OCI-LY1 (cell line): ENCODE results near the gene FAM83C.

ENCODE experiments used
- EZH2 ChIP-seq: fragments of 200-600 bp; sonication (generic), shearing (Covaris generic); IDR thresholded peaks from 2 replicates; pipeline ENCODE4 v1.8.0; 2017; ENCODE audit warnings: borderline replicate concordance, mixed run types, mild to moderate bottlenecking, antibody characterized with exemption, low read length, moderate library complexity, mixed read lengths
- TF ChIP-seq, protein P1 (sequence below): fragments of 200-600 bp; sonication (generic), shearing (Covaris generic); IDR thresholded peaks from 2 replicates; pipeline ENCODE4 v1.5.1; 2017; ENCODE audit warnings: mild to moderate bottlenecking, antibody characterized with exemption, low read length, moderate library complexity, mixed read lengths

DNA sequence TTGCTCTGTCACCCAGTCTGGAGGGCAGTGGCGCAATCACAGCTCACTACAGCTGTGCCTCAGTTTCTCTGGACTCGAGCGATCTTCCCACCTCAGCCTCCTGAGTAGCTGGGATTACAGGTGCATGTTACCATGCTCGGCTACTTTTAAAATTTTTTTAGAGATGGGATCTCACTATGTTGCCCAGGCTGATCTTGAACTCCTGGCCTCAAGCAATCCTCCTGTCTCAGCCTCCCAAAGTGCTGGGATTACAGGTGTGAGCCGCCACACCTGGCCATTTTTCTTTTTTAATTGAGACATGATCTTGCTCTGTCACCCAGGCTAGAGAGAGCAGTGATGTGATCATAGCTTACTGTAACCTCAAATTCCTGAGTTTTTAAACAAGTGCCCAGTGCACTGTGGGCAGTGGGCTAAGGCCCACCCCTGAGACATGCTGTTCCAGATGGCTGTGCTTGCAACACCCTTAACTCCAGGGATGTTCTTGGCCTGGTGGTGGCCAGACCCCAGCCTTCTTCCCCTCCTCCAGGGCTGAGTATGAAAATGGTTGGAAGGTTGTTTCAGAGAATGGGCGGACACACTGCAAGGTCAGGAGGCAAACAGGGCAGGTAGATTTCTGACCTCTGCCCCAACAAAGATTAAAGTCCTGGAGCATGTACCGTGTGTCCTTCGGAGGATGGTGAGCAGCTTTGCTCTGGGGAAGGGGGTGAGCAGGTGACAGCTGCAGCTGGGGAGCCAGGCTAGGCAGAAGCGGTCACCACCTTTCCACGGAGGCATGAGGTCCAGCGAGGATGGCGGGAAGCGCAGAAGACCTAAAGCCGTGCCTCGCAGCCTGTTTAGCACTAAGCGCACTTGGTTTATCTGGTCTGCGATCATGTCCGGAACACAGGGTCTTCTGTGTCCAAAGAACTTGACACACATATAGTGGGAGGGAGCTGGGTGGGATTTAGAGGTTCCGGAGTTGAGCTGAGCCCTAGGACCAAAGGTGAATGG lies 1.4 kb upstream of the FAM83C start:
- TF ChIP-seq, protein P1, sequence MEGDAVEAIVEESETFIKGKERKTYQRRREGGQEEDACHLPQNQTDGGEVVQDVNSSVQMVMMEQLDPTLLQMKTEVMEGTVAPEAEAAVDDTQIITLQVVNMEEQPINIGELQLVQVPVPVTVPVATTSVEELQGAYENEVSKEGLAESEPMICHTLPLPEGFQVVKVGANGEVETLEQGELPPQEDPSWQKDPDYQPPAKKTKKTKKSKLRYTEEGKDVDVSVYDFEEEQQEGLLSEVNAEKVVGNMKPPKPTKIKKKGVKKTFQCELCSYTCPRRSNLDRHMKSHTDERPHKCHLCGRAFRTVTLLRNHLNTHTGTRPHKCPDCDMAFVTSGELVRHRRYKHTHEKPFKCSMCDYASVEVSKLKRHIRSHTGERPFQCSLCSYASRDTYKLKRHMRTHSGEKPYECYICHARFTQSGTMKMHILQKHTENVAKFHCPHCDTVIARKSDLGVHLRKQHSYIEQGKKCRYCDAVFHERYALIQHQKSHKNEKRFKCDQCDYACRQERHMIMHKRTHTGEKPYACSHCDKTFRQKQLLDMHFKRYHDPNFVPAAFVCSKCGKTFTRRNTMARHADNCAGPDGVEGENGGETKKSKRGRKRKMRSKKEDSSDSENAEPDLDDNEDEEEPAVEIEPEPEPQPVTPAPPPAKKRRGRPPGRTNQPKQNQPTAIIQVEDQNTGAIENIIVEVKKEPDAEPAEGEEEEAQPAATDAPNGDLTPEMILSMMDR: no peak
- TF ChIP-seq EZH2: no peak
